Embryonic facial prominence (tissue), 1 donor: Measurements from ENCODE around the gene AKR1B1.

Source experiments
- DNase-seq: peaks from one replicate; pipeline ENCODE4 v3.0.0-alpha.2; 2016; ENCODE audit errors: extremely low spot score

Gene AKR1B1

GRCh38 chr7:134469622-134470021, 10.7 kb upstream of the AKR1B1 start:
- DNase-seq = no peak

GRCh38 chr7:134468475-134468874, 9.6 kb upstream of the AKR1B1 start:
- no peak for DNase-seq

- no peak for DNase-seq
Measured at GRCh38 chr7:134468054-134468453, 9.2 kb upstream of the AKR1B1 start.

GRCh38 chr7:134465491-134465890, 6.6 kb upstream of the AKR1B1 start:
- no peak for DNase-seq

- DNase-seq = no peak
Measured at GRCh38 chr7:134464496-134464895, 5.6 kb upstream of the AKR1B1 start.

- no peak for DNase-seq
Measured at GRCh38 chr7:134463751-134464150, 4.9 kb upstream of the AKR1B1 start.

- DNase-seq = no peak
Measured at GRCh38 chr7:134462337-134462925, 3.5 kb upstream of the AKR1B1 start.

GRCh38 chr7:134461916-134462315, 3.0 kb upstream of the AKR1B1 start:
- DNase-seq = no peak

GRCh38 chr7:134459981-134460380, 1.1 kb upstream of the AKR1B1 start:
- no peak for DNase-seq

- DNase-seq = no peak
Measured at GRCh38 chr7:134458341-134458805, 527 bp downstream of the AKR1B1 start.

- DNase-seq = no peak
Measured at GRCh38 chr7:134457210-134457609, 1.7 kb downstream of the AKR1B1 start.

GRCh38 chr7:134454277-134454676, 4.6 kb downstream of the AKR1B1 start:
- DNase-seq = no peak

GRCh38 chr7:134453518-134453917, 5.4 kb downstream of the AKR1B1 start:
- DNase-seq = no peak

GRCh38 chr7:134452991-134453473, 5.9 kb downstream of the AKR1B1 start:
- DNase-seq = no peak

GRCh38 chr7:134452419-134452838, 6.5 kb downstream of the AKR1B1 start:
- DNase-seq = no peak

- no peak for DNase-seq
Measured at GRCh38 chr7:134451656-134452055, 7.2 kb downstream of the AKR1B1 start.

GRCh38 chr7:134450294-134451000, 8.5 kb downstream of the AKR1B1 start:
- DNase-seq = no peak

- no peak for DNase-seq
Measured at GRCh38 chr7:134449680-134450079, 9.2 kb downstream of the AKR1B1 start.

GRCh38 chr7:134448356-134449229, 10.3 kb downstream of the AKR1B1 start:
- no peak for DNase-seq

- no peak for DNase-seq
Measured at GRCh38 chr7:134447383-134447782, 11.5 kb downstream of the AKR1B1 start.

GRCh38 chr7:134446923-134447322, 12.0 kb downstream of the AKR1B1 start:
- no peak for DNase-seq

GRCh38 chr7:134446446-134446845, 12.5 kb downstream of the AKR1B1 start:
- DNase-seq = no peak
